ENCODE results near the gene TLCD4. TPM values are rescaled to one million over a fixed set of nuclear protein-coding genes. Genes with fewer than 3 reads are reported as not detected.
A peak's percentile ranks its signal among the peaks of the same experiment; 100 is the strongest.

The TLCD4 gene
- total and polyA plus RNA-seq, 2 of the 13 experiments (the other 11 are each of a cell fraction or from before 2014, with no cell fraction given), result 4.7 to 14.5 TPM

DNA sequence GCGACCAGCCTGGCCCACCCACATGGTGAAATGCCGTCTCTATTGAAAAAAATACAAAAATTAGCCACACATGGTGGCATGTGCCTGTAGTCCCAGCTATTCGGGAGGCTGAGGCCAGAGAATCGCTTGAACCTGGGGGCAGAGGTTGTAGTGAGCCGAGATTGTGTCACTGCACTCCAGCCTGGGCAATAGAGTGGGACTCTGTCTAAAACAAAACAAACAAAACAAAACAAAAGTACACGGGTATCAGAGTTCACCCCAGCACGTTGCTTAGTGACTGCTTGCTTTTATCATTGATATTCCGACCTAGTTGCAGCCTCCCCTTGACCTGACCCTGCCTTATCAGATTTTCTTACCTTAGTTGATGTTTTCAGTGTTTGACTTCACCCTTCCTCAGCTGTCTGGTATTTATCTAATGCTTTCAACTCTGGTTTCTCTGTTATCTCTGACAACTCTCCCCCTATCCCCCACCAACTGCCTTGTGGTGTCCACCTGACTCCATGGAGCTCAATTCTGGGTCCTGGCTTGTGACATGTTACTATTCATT, 5.1 kb downstream of the TLCD4 start (continued):
- no peak for TF ChIP-seq ZNF75D (CRISPR knock-in tag; IDR thresholded peaks at IDR 0.05; ENCODE audit: borderline replicate concordance)
- no peak for TF ChIP-seq ZNF34 (CRISPR knock-in tag; IDR thresholded peaks at IDR 0.05; ENCODE audit: borderline replicate concordance)
- 0 out of 2 replicates have a peak, but pooled peaks have one; percentile 50 for TF ChIP-seq TRIM24 (CRISPR knock-in tag; IDR thresholded peaks at IDR 0.05)
- no peak for TF ChIP-seq GPN1 (CRISPR knock-in tag; IDR thresholded peaks at IDR 0.05; ENCODE audit: borderline replicate concordance)
- peak; percentile 71 for TF ChIP-seq TGIF2 (CRISPR knock-in tag; IDR thresholded peaks at IDR 0.05)
- no peak for TF ChIP-seq MTF1 (CRISPR knock-in tag; IDR thresholded peaks at IDR 0.05)
- peak; percentile 88 for TF ChIP-seq ZNF331 (CRISPR knock-in tag; IDR thresholded peaks at IDR 0.05)
- peak; percentile 74 for TF ChIP-seq ATF2 (CRISPR knock-in tag; IDR thresholded peaks at IDR 0.05)
- TF ChIP-seq FOXM1 (CRISPR knock-in tag; IDR thresholded peaks at IDR 0.05), result no peak
- TF ChIP-seq ZNF850 (CRISPR knock-in tag; conservative IDR thresholded peaks at IDR 0.05), result no peak
- TF ChIP-seq AGO2 (optimal IDR thresholded peaks at IDR 0.05; ENCODE audit: low read depth, low read length), result no peak
- 0 out of 2 replicates have a peak, but pooled peaks have one; percentile 21 for TF ChIP-seq RBAK (CRISPR knock-in tag; IDR thresholded peaks at IDR 0.05)
- TF ChIP-seq ZNF362 (CRISPR knock-in tag; IDR thresholded peaks at IDR 0.05; ENCODE audit: borderline replicate concordance), result peak; percentile 63; the same call in 1 of the 2 replicates
- 0 out of 2 replicates have a peak, but pooled peaks have one; percentile 30 for TF ChIP-seq TP53 (CRISPR knock-in tag; conservative IDR thresholded peaks at IDR 0.05)
- TF ChIP-seq, protein P1, sequence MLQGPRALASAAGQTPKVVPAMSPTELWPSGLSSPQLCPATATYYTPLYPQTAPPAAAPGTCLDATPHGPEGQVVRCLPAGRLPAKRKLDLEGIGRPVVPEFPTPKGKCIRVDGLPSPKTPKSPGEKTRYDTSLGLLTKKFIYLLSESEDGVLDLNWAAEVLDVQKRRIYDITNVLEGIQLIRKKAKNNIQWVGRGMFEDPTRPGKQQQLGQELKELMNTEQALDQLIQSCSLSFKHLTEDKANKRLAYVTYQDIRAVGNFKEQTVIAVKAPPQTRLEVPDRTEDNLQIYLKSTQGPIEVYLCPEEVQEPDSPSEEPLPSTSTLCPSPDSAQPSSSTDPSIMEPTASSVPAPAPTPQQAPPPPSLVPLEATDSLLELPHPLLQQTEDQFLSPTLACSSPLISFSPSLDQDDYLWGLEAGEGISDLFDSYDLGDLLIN (CRISPR knock-in tag; IDR thresholded peaks at IDR 0.05; ENCODE audit: borderline replicate concordance), result no peak
- TF ChIP-seq ZNF563 (CRISPR knock-in tag; IDR thresholded peaks at IDR 0.05), result no peak
- TF ChIP-seq, protein P2, sequence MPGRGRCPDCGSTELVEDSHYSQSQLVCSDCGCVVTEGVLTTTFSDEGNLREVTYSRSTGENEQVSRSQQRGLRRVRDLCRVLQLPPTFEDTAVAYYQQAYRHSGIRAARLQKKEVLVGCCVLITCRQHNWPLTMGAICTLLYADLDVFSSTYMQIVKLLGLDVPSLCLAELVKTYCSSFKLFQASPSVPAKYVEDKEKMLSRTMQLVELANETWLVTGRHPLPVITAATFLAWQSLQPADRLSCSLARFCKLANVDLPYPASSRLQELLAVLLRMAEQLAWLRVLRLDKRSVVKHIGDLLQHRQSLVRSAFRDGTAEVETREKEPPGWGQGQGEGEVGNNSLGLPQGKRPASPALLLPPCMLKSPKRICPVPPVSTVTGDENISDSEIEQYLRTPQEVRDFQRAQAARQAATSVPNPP (CRISPR knock-in tag; IDR thresholded peaks at IDR 0.05), result peak; percentile 56; the same call in 1 of the 2 replicates
- no peak for TF ChIP-seq SMC3 (IDR thresholded peaks at IDR 0.05; ENCODE audit: low read length)
- TF ChIP-seq ZSCAN25 (CRISPR knock-in tag; IDR thresholded peaks at IDR 0.05), result peak; percentile 43; the same call in 1 of the 2 replicates
